ENCODE data around the gene VIPR2.
"Not testable (repeated sequence)": the region's sequence is repeated elsewhere in the genome, so short reads cannot be mapped to it uniquely, and the experiment has no call there.

Gene VIPR2

DNA sequence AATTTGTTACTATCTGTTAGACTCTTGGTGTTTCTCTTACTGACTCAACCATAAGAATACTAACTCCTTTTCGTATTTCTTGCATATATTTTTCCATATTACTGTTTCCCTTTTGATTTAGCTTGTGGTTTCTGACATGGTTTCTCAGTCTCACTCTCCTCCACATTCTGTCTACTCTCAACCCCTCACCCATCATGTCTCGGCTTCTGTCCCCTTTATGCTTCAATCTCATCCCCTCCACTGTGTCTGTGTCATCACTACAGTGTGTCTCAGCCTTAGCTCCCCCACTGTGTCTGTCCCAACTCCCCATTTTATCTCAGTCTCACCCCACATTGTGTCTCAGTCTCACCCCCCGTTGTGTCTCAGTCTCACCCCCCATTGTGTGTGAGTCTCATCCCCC lies 126.9 kb downstream of the VIPR2 start:
- peak; percentile 44 for DNase-seq

DNA sequence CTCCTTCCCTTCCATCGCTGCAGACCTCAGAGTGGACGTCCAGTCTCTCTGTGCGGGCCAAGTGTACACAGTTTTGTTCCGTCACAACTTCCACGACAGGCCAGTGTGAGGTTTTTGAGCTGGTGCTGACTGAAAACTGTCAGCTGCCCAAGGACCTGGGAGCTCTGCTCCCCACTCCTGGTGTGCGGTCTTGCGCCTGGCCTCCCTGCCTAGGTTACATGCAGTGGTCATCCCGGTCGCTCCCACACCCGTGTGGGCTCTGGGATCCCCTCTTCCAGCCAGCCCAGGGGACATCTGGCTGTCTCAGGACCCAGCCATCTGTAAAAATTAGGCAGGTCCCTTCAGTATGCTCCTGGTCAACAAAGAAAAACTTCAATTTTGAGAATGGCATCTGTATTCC lies 127.5 kb downstream of the VIPR2 start:
- DNase-seq: no peak

DNA sequence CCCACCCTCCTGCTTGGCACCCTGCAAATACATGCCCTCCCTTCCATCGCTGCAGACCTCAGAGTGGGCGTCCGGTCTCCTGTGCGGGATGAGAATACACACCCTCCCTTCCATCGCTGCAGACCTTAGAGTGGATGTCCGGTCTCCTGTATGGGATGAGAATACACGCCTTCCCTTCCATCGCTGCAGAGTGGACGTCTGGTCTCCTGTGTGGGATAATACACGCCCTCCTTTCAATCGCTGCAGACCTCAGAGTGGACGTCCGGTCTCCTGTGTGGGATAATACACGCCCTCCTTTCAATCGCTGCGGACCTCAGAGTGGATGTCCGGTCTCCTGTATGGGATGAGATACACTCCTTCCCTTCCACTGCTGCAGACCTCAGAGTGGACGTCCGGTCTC lies 128.1 kb downstream of the VIPR2 start:
- no peak for DNase-seq

DNA sequence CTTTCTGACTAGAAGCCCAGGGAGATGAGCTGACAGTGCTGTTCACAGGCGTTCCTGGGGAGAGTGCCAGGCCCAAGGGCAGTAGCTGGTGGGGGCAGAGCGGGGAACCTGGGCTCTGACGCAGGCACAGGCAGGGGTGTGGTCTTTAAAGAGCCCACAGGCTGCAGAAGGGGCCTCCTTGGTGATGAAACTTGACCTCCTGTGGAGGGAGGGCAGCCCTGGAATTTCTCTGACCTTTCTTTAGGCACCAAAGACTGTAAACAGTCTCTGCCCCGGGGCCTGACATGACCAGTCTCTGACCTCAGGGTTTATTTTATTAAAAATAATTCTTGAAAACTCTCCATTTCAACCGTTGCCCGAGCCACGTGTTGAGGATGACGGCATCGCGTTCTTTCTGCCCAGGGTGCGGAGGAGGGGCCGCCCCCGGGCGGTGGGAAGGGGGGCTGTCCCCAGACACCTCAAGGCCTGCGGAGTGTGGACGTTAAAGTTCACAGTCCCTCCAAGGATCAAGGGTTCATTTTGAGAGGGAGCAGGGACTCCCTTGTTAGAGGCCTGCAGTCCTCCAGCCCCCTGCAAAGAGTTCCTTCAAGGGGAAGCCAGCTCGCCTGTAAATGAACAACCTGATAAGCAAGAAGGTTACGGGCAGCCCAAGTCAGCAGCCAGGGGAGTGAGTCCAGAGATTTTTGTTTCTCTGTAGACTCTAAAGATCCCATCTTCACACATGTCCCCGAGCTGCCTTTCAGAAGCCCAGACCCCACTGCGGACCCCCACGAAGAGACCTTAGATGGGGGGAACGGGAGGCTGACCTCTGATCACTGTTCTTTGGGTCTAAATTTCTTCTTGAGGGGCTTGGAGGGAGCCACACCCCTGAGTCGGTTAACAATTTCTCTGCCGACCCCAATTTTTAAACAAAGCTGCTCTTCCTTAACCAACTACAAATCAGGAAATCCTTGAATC lies 128.9 kb downstream of the VIPR2 start:
- DNase-seq: no peak

DNA sequence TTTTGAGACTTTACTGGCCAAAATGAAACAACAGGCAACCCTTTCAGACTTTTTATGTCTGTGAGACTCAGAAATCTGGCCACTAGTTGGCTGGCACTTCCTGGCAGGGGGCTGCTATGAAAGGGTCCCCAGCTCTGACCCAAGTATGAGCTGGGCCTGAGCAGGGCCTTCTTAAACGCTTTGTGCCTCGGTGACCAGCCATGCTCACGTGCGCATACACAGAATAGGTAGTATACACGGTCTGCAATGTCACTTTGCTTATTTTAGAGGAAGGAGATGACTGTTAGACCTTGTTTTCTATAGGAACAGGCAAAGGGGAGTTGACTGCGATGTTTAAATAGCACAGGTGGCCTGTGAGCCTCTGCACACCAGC lies 129.6 kb downstream of the VIPR2 start:
- DNase-seq: no peak

DNA sequence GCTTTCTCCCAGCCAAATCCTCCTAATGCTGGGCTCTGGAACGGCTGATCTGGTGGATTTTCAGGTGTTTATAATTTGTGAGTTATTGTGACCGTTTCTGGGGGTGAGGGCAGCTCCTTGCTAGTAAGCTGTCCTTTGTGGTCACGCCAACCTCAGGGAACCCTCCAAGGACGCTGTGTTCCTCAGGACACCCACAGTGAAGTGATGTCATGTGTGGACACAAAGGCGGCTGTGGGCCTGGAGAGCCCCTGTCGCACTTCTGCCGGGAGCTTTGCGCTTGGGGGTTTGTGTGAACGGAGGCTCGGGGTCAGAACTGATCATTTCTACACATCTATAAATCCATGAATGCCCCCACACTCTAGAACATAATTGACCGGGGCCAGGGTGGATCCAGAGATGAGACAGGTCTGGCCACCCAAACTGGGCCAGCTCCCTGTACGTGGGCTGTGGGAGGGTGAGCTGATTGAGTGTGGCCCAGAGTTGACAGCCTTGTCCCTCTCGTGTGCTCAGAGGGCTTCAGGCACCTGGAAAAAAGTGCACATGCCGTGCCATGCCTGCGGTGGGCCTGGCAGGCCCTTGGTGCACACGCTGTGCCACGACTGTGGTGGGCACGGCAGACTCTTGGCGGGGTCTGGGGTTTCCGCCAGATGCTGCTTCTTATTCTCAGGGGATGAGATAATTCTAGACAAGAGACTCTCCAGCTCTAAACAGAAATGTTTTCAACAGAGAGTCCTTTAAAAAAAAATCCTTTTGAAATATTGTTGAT lies 130.2 kb downstream of the VIPR2 start:
- no peak for DNase-seq

DNA sequence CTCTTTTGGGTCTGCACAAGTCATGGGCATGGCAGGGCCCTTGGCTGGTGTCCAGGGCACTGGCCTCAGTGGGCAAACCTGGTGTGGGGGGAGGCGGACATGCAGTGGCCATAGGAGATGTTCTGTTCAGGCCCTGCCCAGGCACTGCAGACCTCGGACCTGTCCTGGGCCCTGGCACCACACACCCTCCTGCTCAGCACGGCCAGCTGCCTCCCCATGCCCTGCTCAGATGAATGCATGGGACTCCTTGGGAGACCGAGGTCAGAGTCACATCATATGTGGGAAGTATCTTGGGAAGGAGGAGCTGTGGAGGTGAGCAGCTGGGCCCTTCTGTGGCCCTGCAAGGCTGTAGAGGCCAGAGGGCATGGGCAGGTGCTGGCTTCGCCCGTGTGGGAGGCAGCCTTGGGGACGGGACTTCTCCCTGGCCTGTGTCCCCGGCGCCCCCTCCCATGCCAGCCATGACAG lies 130.8 kb downstream of the VIPR2 start:
- DNase-seq: no peak

DNA sequence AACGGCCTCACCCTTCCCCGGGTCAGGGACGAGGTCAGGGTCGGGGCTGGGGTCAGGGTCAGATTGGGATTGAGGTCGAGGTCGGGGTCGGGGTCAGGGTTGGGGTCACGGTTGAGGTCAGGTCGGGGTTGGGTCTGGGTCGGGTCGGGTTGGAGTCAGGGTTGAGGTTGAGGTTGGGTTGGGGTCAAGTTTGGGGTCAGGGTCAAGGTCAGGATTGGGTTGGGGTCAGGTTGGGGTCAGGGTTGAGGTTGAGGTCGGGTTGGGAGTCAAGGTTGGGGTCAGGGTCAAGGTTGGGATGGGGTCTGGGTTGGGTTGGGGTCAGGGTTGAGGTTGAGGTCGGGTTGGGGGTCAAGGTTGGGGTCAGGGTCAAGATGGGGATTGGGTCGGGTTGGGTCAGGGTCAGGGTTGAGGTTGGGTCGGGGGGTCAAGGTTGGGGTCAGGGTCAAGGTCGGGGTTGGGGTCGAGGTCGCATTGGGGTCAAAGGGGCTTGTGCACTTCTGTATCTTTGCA lies 131.4 kb downstream of the VIPR2 start:
- no peak for DNase-seq

DNA sequence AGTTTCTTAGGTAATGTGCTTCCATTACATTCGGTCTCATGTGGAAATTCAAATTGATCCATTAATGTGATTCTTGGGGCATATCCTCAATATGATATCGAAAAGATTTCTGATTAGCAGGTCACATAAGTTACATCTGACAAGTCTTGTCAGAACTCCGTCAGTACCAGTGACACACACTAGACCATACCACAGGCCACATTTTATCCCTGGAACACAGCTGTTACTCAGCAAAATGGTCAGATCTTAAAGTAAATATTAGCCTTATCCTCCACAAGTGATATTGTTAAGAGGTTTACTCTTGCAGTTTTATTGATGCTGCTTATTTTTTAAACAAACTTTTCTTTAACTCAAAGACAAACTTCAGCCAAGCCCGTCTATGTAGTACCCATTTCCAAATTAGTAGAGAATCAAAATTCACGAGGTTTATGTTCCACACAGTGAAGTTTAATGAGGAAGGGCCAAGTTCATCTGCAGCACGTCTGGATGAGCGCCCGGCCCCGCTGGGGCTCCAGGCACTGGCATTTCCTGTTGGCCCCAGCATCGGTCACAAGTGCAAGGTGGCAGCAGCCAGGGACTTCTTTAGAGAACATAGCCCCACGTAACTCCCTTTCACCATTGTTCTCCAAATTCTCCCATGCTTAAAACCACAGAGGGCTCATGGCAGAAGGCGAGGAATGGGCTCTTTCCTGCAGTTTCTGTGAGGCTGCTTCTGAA lies 132.2 kb downstream of the VIPR2 start:
- no peak for DNase-seq

DNA sequence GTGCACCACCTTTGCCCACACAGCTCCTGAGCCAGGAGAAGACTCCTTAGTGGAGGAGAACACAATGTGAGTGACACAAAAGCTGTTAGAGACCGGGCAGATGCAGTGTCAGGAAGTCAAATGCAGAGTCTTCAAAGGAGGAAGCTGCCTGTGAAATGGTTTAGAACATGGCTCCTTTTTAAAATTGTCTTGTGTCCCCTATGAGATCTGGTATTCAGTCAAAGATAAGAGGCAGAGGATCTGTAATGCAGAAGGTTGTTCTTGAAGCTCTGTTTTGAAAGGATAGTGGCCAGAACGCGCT lies 133.0 kb downstream of the VIPR2 start:
- DNase-seq: no peak

DNA sequence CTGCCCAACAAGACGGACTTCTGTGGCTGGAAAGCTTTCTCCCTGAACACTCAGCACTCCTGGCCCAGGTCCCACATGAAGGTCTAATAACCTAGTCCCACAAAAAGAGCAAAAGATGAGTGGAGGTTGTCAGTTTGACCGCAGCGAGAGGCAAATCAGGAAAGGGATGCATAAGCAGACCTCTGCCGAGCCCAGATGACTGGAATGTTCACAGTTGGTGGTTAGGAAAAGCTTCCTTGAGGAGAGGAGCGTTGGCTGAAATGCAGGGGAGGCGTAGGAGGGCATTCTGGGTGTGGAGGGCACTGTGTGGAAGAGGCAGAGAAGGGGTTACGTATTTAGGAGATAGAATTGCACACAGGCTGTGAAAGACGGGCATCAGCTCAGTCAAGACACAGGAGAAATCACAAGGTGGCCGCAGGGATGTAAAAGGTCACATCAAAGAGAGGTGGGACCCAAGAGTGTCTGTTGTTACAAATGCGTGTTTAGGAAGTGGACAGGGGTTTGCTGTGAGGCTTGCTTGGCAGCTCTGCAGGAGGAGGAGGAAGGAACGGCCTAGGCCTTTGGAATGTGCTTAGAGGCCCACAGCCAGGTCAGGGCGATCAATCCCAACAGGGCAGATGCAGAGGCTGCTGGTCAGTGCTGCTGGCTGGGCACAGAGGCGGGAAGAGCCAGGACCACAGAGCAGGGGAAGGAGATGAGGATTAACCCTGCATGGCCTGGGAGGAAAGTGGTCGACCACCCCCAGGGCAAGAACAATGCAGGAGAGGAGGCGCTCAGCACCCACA lies 133.5 kb downstream of the VIPR2 start:
- DNase-seq: no peak

DNA sequence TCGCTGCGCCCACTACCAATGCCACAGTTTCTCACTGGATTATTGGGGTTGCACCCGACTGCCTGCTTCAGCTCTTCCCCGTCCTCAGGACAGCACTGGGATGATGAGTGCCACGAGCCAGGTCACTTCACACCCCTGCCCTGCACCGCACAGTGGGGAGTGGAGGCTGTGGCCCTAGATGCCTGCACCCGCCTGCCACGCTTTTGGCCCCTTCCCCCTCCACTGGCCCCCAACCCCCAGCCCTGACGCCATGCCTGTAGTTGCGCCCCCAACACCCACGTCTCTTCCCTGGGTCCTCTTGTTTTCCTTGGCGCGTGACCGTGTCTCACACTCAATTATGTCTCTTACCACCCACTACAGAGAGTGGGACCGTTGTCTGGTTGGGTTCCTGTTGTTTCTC lies 134.3 kb downstream of the VIPR2 start:
- DNase-seq: no peak

DNA sequence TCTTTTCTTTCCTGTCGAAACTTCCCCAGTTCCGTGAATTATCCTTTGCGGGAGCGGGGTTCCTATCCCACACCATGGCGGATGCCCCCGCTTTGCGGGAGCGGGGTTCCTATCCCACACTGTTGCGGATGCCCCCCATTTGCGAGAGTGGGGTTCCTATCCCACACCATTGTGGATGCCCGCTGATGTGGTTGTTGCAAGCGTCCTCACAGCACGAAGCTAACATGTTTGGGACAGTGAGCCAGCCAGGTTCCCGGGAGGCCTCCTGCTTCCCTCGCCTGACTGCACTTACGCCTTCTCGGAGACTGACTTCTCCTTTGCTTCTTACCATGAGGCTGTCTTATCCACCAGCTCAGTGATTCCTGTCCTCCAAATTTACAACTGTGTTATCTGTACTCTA lies 134.7 kb downstream of the VIPR2 start:
- DNase-seq: no peak

DNA sequence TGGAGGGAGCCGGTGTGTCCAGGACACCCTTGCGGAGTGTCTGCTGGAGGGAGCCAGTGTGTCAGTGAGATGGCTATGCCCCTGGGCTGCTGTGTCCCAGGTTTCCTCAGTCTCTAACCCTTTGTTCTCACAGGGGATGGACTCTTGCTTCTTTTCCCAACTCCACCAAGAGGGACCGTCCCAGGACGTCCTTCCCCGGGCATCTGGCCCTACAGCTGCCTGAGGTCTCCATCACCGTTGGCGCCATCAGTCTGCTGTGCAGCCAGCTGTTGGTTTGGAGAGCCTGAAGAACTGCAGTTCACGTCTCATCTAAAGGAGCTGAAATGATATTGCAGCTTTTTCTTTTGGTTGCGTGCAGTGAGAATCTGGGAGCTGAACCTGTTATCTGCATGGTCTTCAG lies 136.2 kb downstream of the VIPR2 start:
- no peak for DNase-seq

DNA sequence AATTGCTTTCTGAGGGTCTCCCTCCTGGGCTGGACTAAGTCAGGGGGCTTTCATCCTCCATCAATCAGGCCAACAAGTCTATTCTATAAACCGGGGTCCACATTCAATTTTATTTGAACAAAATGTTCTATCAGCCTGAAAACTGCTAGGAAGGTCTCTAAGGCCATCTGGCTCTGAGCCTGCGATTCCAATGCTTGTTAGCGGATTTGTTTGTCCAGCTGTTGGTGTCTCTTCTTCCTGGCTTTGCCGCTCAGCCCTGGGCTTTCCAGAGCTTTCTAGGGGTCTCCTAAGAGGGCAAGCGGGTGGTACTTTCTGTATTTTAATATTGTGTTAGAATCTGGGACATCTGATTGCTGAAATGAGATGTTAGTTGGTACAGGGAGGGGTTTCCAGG lies 136.7 kb downstream of the VIPR2 start:
- no peak for DNase-seq

DNA sequence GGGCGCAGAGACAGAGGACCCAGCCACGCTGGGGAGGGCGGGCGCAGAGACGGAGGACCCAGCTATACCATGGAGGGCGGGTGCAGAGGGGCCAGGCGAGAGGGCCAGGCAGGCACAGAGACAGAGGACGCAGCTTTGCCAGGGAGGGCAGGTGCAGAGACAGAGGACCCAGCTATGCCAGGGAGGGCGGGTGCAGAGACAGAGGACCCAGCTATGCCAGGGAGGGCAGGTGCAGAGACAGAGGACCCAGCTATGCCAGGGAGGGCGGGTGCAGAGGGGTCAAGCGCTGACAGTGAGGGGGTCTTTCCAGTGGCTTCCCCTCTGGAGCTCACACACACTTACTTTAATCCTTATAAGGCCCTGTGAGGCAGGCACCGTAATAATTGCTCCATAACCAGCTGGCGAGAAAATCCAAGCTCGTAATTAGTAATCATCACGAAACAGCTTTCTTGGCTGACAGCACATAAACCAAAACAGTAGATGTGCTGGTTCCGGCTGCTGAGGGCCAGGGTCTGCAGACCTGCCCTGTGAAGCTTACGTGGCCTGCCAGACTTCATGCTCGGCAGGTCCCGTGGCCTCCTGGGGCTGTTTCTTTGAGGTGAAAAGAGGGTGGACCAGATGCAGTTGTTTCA lies 137.2 kb downstream of the VIPR2 start:
- DNase-seq: no peak

DNA sequence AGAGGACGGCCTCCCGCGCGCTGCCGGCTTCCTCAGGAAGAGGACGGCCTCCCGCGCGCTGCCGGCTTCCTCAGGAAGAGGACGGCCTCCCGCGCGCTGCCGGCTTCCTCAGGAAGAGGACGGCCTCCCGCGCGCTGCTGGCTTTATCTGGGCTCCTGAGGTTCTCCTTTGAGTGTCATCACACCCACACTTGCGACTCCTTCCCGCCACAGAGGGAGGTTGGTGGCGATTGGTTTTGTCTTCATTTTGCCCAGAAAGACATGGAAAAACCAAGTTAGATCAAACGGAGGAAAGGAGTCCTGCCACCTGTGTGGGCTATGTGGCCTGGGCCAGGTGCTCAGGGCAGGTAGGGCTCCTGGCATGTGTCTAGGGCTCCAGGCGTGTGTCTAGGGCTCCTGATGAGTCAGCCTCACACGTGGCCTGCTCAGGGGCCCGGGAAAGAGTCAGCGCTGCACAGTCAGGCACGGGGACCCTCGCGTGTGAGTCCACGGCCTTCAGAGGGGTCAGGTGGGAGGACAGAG lies 138.0 kb downstream of the VIPR2 start:
- DNase-seq: no peak

DNA sequence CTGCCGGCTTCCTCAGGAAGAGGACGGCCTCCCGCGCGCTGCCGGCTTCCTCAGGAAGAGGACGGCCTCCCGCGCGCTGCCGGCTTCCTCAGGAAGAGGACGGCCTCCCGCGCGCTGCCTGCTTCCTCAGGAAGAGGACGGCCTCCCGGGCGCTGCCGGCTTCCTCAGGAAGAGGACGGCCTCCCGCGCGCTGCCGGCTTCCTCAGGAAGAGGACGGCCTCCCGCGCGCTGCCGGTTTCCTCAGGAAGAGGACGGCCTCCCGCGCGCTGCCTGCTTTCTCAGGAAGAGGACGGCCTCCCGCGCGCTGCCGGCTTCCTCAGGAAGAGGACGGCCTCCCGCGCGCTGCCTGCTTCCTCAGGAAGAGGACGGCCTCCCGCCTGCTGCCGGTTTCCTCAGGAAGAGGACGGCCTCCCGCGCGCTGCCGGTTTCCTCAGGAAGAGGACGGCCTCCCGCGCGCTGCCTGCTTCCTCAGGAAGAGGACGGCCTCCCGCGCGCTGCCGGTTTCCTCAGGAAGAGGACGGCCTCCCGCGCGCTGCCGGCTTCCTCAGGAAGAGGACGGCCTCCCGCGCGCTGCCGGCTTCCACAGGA lies 138.6 kb downstream of the VIPR2 start:
- not testable (repeated sequence) for DNase-seq

DNA sequence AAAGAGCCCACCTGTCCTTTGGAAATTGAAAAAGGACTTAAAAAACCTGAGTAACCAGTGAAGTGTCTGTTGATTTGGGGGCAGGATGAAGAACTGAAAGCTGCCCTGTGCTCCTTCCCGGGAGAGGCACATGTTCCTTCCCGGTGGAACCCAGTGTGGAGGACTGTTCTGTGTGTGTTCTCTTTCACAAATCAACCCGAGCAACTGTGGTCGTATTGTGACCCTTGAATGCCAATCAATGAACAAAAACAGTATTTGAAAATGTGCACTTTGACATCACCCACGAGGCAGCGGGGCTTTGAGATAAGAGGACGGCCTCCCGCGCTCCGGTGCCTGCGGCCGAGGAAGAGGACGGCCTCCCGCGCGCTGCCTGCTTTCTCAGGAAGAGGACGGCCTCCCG lies 139.0 kb downstream of the VIPR2 start:
- no peak for DNase-seq

DNA sequence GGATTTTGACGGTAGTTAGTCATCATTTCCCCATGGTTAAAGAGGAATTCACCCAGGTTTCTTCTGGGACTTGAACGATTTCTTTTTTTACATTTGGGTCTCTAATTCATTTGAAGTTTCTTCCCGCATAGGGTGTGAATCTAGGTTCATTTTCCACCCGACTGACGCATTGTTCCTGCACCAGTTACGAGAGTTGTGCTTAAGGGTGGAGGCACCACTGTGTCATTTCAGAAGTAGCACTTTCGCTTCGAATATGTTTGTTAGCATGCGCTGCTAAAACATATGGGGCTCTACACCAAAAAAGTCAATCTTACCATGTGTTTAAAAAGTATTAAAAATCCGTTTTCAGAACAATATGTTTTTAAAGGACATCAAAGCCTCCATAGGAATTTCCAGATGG lies 140.3 kb downstream of the VIPR2 start:
- peak; percentile 68 for DNase-seq

DNA sequence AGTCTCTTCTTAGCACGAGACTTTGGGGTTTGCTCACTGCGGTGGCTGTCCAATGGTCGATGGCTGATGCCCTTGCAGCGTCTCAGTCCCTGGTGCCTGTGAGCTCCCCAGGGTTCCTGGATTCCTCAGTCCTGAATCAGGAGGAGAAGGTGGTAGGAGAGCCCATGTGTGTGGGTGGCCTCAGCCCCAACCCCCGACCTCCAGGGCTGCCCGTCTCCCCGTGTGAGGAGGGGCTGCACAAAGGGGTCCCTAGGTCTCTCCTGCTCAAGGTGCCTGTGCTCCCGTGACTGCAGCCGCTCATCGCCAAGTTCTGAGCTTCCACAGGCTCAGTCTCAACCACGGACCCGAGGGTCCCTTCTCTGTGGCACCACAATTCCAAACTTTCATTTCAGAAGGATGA lies 142.9 kb downstream of the VIPR2 start:
- no peak for DNase-seq
